DOHH2 (cell line): Measurements from ENCODE around the gene ACP6.

Source experiments
- H3F3A ChIP-seq: fragments of 200-600 bp; sonication (generic), shearing (Covaris generic); 2 replicates; pipeline ENCODE4 v1.6.0; 2016; ENCODE audit warnings: antibody characterized with exemption, mild to moderate bottlenecking; ENCODE audit not compliant: control insufficient read depth, insufficient read depth
- H3K27ac ChIP-seq: fragments of 200-600 bp; sonication (generic); 2 replicates; pipeline ENCODE4 v1.5.1; 2014; ENCODE audit warnings: low read depth, mild to moderate bottlenecking, low read length, moderate library complexity
- H3K27me3 ChIP-seq: fragments of 200-600 bp; sonication (generic); 2 replicates; pipeline ENCODE4 v1.6.1; 2014; ENCODE audit warnings: mild to moderate bottlenecking, low read length, mixed read lengths; ENCODE audit not compliant: control insufficient read depth
- H3K36me3 ChIP-seq: fragments of 200-600 bp; sonication (generic); 2 replicates; pipeline ENCODE4 v1.6.1; 2014; ENCODE audit warnings: mild to moderate bottlenecking, low read length, moderate library complexity, mixed read lengths; ENCODE audit not compliant: control insufficient read depth
- H3K4me1 ChIP-seq: fragments of 200-600 bp; sonication (generic); 2 replicates; pipeline ENCODE4 v1.6.1; 2014; ENCODE audit warnings: mild to moderate bottlenecking, low read length, mixed read lengths; ENCODE audit not compliant: control insufficient read depth
- H3K4me2 ChIP-seq: fragments of 200-600 bp; sonication (generic); 2 replicates; pipeline ENCODE4 v1.6.0; 2014; ENCODE audit warnings: mild to moderate bottlenecking, low read length, moderate library complexity
- H3K4me3 ChIP-seq: fragments of 200-600 bp; sonication (generic); 2 replicates; pipeline ENCODE4 v1.5.1; 2014; ENCODE audit warnings: mild to moderate bottlenecking, low read length, mixed read lengths
- H3K79me2 ChIP-seq: fragments of 200-600 bp; sonication (generic); 2 replicates; pipeline ENCODE4 v1.6.1; 2014; ENCODE audit warnings: mild to moderate bottlenecking, low read length, mixed read lengths; ENCODE audit not compliant: control insufficient read depth
- H3K9me2 ChIP-seq: fragments of 200-600 bp; sonication (generic); replicated peaks from 2 replicates; pipeline ENCODE4 v1.6.1; 2014; ENCODE audit warnings: mild to moderate bottlenecking, low read length, mixed read lengths; ENCODE audit not compliant: control insufficient read depth
- H3K9me3 ChIP-seq: fragments of 200-600 bp; sonication (generic); 2 replicates; pipeline ENCODE4 v1.6.1; 2014; ENCODE audit warnings: antibody characterized with exemption, low read length, mixed read lengths; ENCODE audit not compliant: control insufficient read depth, insufficient read depth
- H4K20me1 ChIP-seq: fragments of 200-600 bp; sonication (generic); 2 replicates; pipeline ENCODE4 v1.6.0; 2014; ENCODE audit warnings: low read depth, mild to moderate bottlenecking, antibody characterized with exemption, low read length, moderate library complexity; ENCODE audit not compliant: control insufficient read depth, insufficient read depth
- CTCF ChIP-seq: fragments of 200-600 bp; sonication (generic); IDR thresholded peaks from one replicate; pipeline ENCODE4 v1.5.1; 2014; ENCODE audit warnings: antibody characterized with exemption, mild to moderate bottlenecking, low read depth, low read length; ENCODE audit not compliant: poor library complexity, severe bottlenecking
- EZH2phosphoT487 ChIP-seq: fragments of 200-600 bp; sonication (generic); IDR thresholded peaks from 2 replicates; pipeline ENCODE4 v1.6.1; 2017; ENCODE audit warnings: borderline replicate concordance, mild to moderate bottlenecking, antibody characterized with exemption, low read length, moderate library complexity, mixed read lengths

Gene ACP6

GRCh38 chr1:147626739-147627138, 43.6 kb downstream of the ACP6 start:
- H3K79me2 ChIP-seq, result no peaks in the 10 kb centered on the region
- no peaks in the 10 kb centered on the region for H3K9me3 ChIP-seq
- no peaks in the 10 kb centered on the region for H3K9me2 ChIP-seq
- no peaks in the 10 kb centered on the region for H3K36me3 ChIP-seq
- no peaks in the 10 kb centered on the region; the same call in 1 of the 2 replicates for H3F3A ChIP-seq
- TF ChIP-seq EZH2phosphoT487 (no peak), CTCF (no peak)
- H3K27ac ChIP-seq, result no peak overlapping the region
- peaks cover 7% of the 10 kb centered on the region for H3K4me1 ChIP-seq
- H3K27me3 ChIP-seq, result no peaks in the 10 kb centered on the region
- H4K20me1 ChIP-seq, result no peaks in the 10 kb centered on the region
- no peak overlapping the region for H3K4me2 ChIP-seq
- no peak overlapping the region for H3K4me3 ChIP-seq

GRCh38 chr1:147626291-147626690, 44.0 kb downstream of the ACP6 start:
- Histone ChIP-seq H3K27ac (no peak overlapping the region), H3K4me3 (no peak overlapping the region), H3F3A (no peaks in the 10 kb centered on the region; the same call in 1 of the 2 replicates), H3K27me3 (no peaks in the 10 kb centered on the region), H3K9me3 (no peaks in the 10 kb centered on the region), H3K4me1 (peaks cover 7% of the 10 kb centered on the region), H3K79me2 (no peaks in the 10 kb centered on the region), H3K9me2 (no peaks in the 10 kb centered on the region), H3K4me2 (no peak overlapping the region), H4K20me1 (no peaks in the 10 kb centered on the region), H3K36me3 (no peaks in the 10 kb centered on the region)
- TF ChIP-seq CTCF (no peak), EZH2phosphoT487 (no peak)

- Histone ChIP-seq H3K36me3 (no peaks in the 10 kb centered on the region), H3K4me3 (no peak overlapping the region), H3K9me2 (no peaks in the 10 kb centered on the region), H3K9me3 (no peaks in the 10 kb centered on the region), H3K79me2 (no peaks in the 10 kb centered on the region), H3K4me1 (peaks cover 7% of the 10 kb centered on the region), H4K20me1 (no peaks in the 10 kb centered on the region), H3K4me2 (no peak overlapping the region), H3F3A (no peaks in the 10 kb centered on the region; the same call in 1 of the 2 replicates), H3K27ac (no peak overlapping the region), H3K27me3 (no peaks in the 10 kb centered on the region)
- TF ChIP-seq EZH2phosphoT487, result no peak
- no peak for TF ChIP-seq CTCF
Measured at GRCh38 chr1:147625362-147625995, 44.8 kb downstream of the ACP6 start.
